A549 treated with ZK216348 at 1 μM for 4 hours (cell line): ENCODE data around the gene GPR45. TPM values are rescaled to one million over a fixed set of nuclear protein-coding genes. Genes with fewer than 3 reads are reported as not detected.

Experiments
- total RNA-seq: library from RNA; stranded (reverse); fragments of 200-300 nt; extraction: Qiagen RNA extraction; gene quantifications from 5 replicates; pipeline ENCODE4 v1.2.3, GENCODE V29; 2022; ENCODE audit warnings: low read depth

The GPR45 gene
- total RNA-seq, result not detected in 5 replicates

GRCh38 chr2:105241443-105241842 lies at the start of gene GPR45:
Gene GPR45 (plus strand): TSS chr2:105241743. CDS start chr2:105241859, 116 bp downstream.

Other genes with a start within 250 kb of the GPR45 start
- gene MRPS9, start 203.7 kb upstream of the GPR45 start, total RNA-seq, result 30.3 to 38.3 TPM (median 31.8 TPM) in 5 replicates
- 12.6 to 17.5 TPM (median 17.1 TPM) in 5 replicates for gene TGFBRAP1, start 88.0 kb downstream of the GPR45 start, total RNA-seq
- gene C2orf49, start 95.8 kb downstream of the GPR45 start, total RNA-seq, result 12.9 to 18.7 TPM (median 13.6 TPM) in 5 replicates
- 52.8 to 70.4 TPM (median 67.1 TPM) in 5 replicates for gene FHL2, start 157.3 kb downstream of the GPR45 start, total RNA-seq